Upper lobe of left lung (tissue), 6 donors: ENCODE results near the gene AP1B1. TPM values are rescaled to one million over a fixed set of nuclear protein-coding genes. Genes with fewer than 3 reads are reported as not detected.
"Not testable (repeated sequence)": the region's sequence is repeated elsewhere in the genome, so short reads cannot be mapped to it uniquely, and the experiment has no call there.

Experiments used
- ATAC-seq, 2 donors: fragments of 200-7000 bp; cut with Tn5 transposase; one replicate each; pipeline ENCODE4 v1.9.1; 2022; ENCODE audit warnings: mild to moderate bottlenecking in 2 of 2, moderate library complexity in 2 of 2; ENCODE audit not compliant: low FRiP score in 2 of 2
- DNase-seq, 2 donors: peaks; one replicate each; pipeline ENCODE4 v3.0.0-alpha.2; 2019 to 2020
- H3K27ac ChIP-seq, 4 donors: fragments of 200-600 bp; sonication (generic); one replicate each; pipeline ENCODE4 v1.5.1; 2016 to 2019
- H3K27me3 ChIP-seq, 4 donors: fragments of 200-600 bp; sonication (generic); one replicate each; pipeline ENCODE4 v1.5.1; 2017 to 2019
- H3K36me3 ChIP-seq, 4 donors: fragments of 200-600 bp; sonication (generic); one replicate each; pipeline ENCODE4 v1.5.1; 2016 to 2019
- H3K4me1 ChIP-seq, 4 donors: fragments of 200-600 bp; sonication (generic); one replicate each; pipeline ENCODE4 v1.5.1; 2018 to 2019
- H3K4me3 ChIP-seq, 4 donors: fragments of 200-600 bp; sonication (generic); one replicate each; pipeline ENCODE4 v1.5.1; 2017 to 2019; ENCODE audit warnings: mild to moderate bottlenecking in 2 of 4, moderate library complexity in 1 of 4
- H3K9me3 ChIP-seq, 4 donors: fragments of 200-600 bp; sonication (generic); one replicate each; pipeline ENCODE4 v1.5.1; 2018 to 2019
- CTCF ChIP-seq, 6 experiments: fragments of 450-650 bp in 4 of 6; fragments of 200-600 bp in 2 of 6; sonication (generic) in 2 of 6; IDR thresholded peaks; one replicate each; pipeline ENCODE4 v1.5.1; 2016 to 2019; ENCODE audit warnings: antibody characterized with exemption in 6 of 6
- EP300 ChIP-seq, 4 donors: sonication (generic); formaldehyde crosslinking; IDR thresholded peaks; one replicate each; pipeline ENCODE4 v1.5.1; 2017; ENCODE audit warnings: antibody characterized with exemption in 4 of 4, control low read depth in 2 of 4
- POLR2A ChIP-seq, 4 donors: fragments of 450-650 bp; IDR thresholded peaks; one replicate each; pipeline ENCODE4 v1.5.1; 2016 to 2017; ENCODE audit warnings: antibody characterized with exemption in 4 of 4, mild to moderate bottlenecking in 2 of 4
- POLR2AphosphoS5 ChIP-seq, 2 donors: sonication (generic); formaldehyde crosslinking; IDR thresholded peaks; one replicate each; pipeline ENCODE4 v1.5.1; 2017; ENCODE audit warnings: antibody characterized with exemption in 2 of 2
- WGBS, 2 donors: methylation state at CpG; one replicate each; pipeline ENCODE4 v1.1.5; 2017 to 2018; 5-methylcytosine and 5-hydroxymethylcytosine counted together
- total RNA-seq, 6 donors: library from RNA; depleted of rRNA in 4 of 6; stranded (reverse); fragments of >200 nt in 4 of 6; gene quantifications; one replicate each; pipeline versions ENCODE4 v1.1.0 to v1.2.1, GENCODE V29; 2016 to 2021
- donor health status: DM: no; HTN: no; CAD: no; lungs with moderate emphysema.
- donor health status: DM: no; HTN: yes; CAD: no; lungs with severe emphysema.

Gene AP1B1
- total RNA-seq, 6 donors from 2014 or later = 44.7 to 162 (median 80.7) TPM

GRCh38 chr22:29431986-29432385, 43.6 kb upstream of the AP1B1 start:
- Histone ChIP-seq H3K27ac (no peak overlapping the region), H3K4me3 (no peak overlapping the region), H3K4me1 (peaks cover 0 to 4% (median 0%) of the 10 kb centered on the region in 4 donors), H3K27me3 (no peaks in the 10 kb centered on the region), H3K9me3 (no peaks in the 10 kb centered on the region), H3K36me3 (no peaks in the 10 kb centered on the region)
- ATAC-seq (no peak), DNase-seq (peak in 1 of 2 donors; percentile 54)
- WGBS, 2 donors = 46 to 48% methylated on average over 5 of the region's 5 CpGs
- TF ChIP-seq EP300 (IDR thresholded peaks at IDR 0.05) = no peak
- TF ChIP-seq POLR2A (IDR thresholded peaks at IDR 0.05) = no peak
- no peak for TF ChIP-seq CTCF (IDR thresholded peaks at IDR 0.05)
- no peak for TF ChIP-seq POLR2AphosphoS5 (IDR thresholded peaks at IDR 0.05)

GRCh38 chr22:29427176-29427760, 38.9 kb upstream of the AP1B1 start:
- Histone ChIP-seq H3K4me1 (peaks cover 0 to 2% (median 0%) of the 10 kb centered on the region in 4 donors), H3K9me3 (no peaks in the 10 kb centered on the region), H3K27ac (no peak overlapping the region), H3K36me3 (no peaks in the 10 kb centered on the region), H3K4me3 (no peak overlapping the region), H3K27me3 (no peaks in the 10 kb centered on the region)
- WGBS, 2 donors = 67 to 78% methylated on average over 1 to 2 of the region's 2 CpGs
- DNase-seq (no peak), ATAC-seq (no peak)
- no peak for TF ChIP-seq CTCF (IDR thresholded peaks at IDR 0.05)
- TF ChIP-seq POLR2A (IDR thresholded peaks at IDR 0.05) = no peak
- no peak for TF ChIP-seq EP300 (IDR thresholded peaks at IDR 0.05)

- Histone ChIP-seq H3K36me3 (no peaks in the 10 kb centered on the region), H3K4me1 (no peaks in the 10 kb centered on the region), H3K4me3 (no peak overlapping the region), H3K27ac (no peak overlapping the region), H3K9me3 (no peaks in the 10 kb centered on the region), H3K27me3 (no peaks in the 10 kb centered on the region)
- TF ChIP-seq POLR2A (IDR thresholded peaks at IDR 0.05) = no peak
- TF ChIP-seq POLR2AphosphoS5 (IDR thresholded peaks at IDR 0.05) = no peak
- no peak for TF ChIP-seq EP300 (IDR thresholded peaks at IDR 0.05)
- no peak for TF ChIP-seq CTCF (IDR thresholded peaks at IDR 0.05)
- ATAC-seq = no peak
- DNase-seq = no peak
- WGBS, 2 donors = 89 to 91% methylated on average over 7 of the region's 7 CpGs
Observed at GRCh38 chr22:29426476-29426875, 38.1 kb upstream of the AP1B1 start.

GRCh38 chr22:29418704-29419103, 30.3 kb upstream of the AP1B1 start:
- H3K4me1 ChIP-seq = peaks cover 5 to 10% (median 9%) of the 10 kb centered on the region in 4 donors
- not testable (repeated sequence) for H3K9me3 ChIP-seq, H3K27ac ChIP-seq, H3K27me3 ChIP-seq, DNase-seq, ATAC-seq, H3K36me3 ChIP-seq, H3K4me3 ChIP-seq
- 74% methylated on average over 5 of the region's 5 CpGs for WGBS, 2 donors

- ATAC-seq = peak; percentile 54 to 82
- WGBS, 2 donors = 22 to 28% methylated on average over 18 to 23 of the region's 23 CpGs
- peak overlapping the region; percentile 29 to 82 (median 78) for H3K27ac ChIP-seq
Observed at GRCh38 chr22:29414951-29415591, 26.7 kb upstream of the AP1B1 start.

GRCh38 chr22:29412772-29413171, 24.4 kb upstream of the AP1B1 start:
- not testable (repeated sequence) for H3K27me3 ChIP-seq, H3K36me3 ChIP-seq, H3K9me3 ChIP-seq, H3K4me3 ChIP-seq, H3K27ac ChIP-seq, DNase-seq
- peak in 4 of 6 experiments; percentile 12 to 47 (median 24) for TF ChIP-seq CTCF (IDR thresholded peaks at IDR 0.05)
- ATAC-seq = peak; percentile 55 to 81
- WGBS, 2 donors = 36 to 50% methylated on average over 1 to 3 of the region's 4 CpGs
- H3K4me1 ChIP-seq = peaks cover 5 to 10% (median 9%) of the 10 kb centered on the region in 4 donors

More at GRCh38 chr22:29414951-29415591, 26.7 kb upstream of the AP1B1 start:
- H3K9me3 ChIP-seq, H3K27me3 ChIP-seq, H3K36me3 ChIP-seq: not testable (repeated sequence)
- peak; percentile 52 to 56 for DNase-seq
- H3K4me1 ChIP-seq = peaks cover 5 to 10% (median 9%) of the 10 kb centered on the region in 4 donors
- H3K4me3 ChIP-seq = peak overlapping the region; percentile 20 to 59 (median 54)

- peaks cover 5 to 10% (median 9%) of the 10 kb centered on the region in 4 donors for H3K4me1 ChIP-seq
- not testable (repeated sequence) for DNase-seq, ATAC-seq, H3K27ac ChIP-seq, H3K36me3 ChIP-seq, H3K27me3 ChIP-seq, H3K4me3 ChIP-seq, H3K9me3 ChIP-seq
- WGBS, 2 donors = 38 to 51% methylated on average over 3 to 4 of the region's 4 CpGs
Observed at GRCh38 chr22:29411569-29412211, 23.3 kb upstream of the AP1B1 start.
